ENCODE results near the gene SLC25A47. TPM values are rescaled to one million over a fixed set of nuclear protein-coding genes. Genes with fewer than 3 reads are reported as not detected.
"Not testable (repeated sequence)": the region's sequence is repeated elsewhere in the genome, so short reads cannot be mapped to it uniquely, and the experiment has no call there.

The SLC25A47 gene
- total RNA-seq, 2 experiments from 2014 or later = not detected

DNA sequence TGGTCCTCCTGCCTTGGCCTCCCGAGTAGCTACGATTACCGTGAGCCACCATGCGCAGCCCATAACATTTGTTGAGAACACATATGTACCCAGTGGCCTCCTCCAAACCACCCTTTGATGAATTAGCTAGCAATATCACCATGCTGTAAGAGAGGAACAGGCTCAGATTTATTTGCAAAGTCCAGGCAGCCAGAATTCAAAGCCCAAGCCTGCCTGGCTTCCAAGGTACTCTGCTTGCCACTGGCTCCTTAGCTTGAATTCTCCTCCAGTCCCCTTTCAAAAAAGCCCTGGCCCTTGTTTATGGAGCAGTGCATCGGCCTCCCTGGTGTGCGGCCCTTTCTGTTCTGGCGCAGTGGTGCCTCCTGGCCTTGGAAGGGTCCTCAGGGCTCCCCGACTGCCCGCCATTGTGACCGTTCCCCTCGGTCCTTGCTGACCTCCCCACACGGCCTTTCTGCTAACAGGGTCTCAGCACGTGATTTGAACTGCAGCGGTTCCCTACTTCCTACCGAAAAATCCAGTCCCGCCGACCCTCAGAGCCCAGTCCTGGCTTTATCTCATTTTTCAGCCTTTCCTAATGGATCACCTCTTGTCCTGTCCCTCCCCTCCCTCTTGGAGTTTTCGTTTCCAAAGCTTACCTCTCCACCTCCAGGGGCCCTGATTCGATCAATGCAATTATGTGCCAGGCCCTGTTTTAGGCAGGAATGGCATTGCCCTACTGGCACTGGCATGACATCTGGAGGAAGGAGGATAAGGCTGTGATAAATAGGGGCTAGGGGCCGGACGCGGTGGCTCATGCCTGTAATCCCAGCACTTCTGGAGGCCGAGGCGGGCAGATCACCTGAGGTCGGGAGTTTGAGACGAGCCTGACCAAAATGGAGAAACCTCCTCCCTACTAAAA lies 38.9 kb upstream of the SLC25A47 start:
- intact Hi-C loops (cut with DNase I, micrococcal nuclease) = loop anchor here (2.0 to 10.0 kb wide), 2 partner anchors 43 to 361 kb away; no protein-coding TSS in a partner anchor
- Mint-ChIP-seq H3K4me3 (peak overlapping the region; percentile 36), H3K36me3 (ENCODE audit: low read depth) (peaks cover 2% of the 10 kb centered on the region), H3K27ac (no peak overlapping the region), H3K9me3 (ENCODE audit: low read depth) (no peaks in the 10 kb centered on the region), H3K27me3 (no peaks in the 10 kb centered on the region), H3K4me1 (peaks cover 9% of the 10 kb centered on the region)
- ChIA-PET CTCF (interaction anchor here (0.6 to 1.6 kb wide), 16 partner anchors 8 to 129 kb away, joined by 3 to 8 read pairs (median 3); no protein-coding TSS in a partner anchor), POLR2A (interaction anchor here (0.7 kb wide), 1 partner anchor 89 kb away, joined by 5 read pairs; no protein-coding TSS in a partner anchor)
- no peak for ATAC-seq
- DNase-seq = no peak

DNA sequence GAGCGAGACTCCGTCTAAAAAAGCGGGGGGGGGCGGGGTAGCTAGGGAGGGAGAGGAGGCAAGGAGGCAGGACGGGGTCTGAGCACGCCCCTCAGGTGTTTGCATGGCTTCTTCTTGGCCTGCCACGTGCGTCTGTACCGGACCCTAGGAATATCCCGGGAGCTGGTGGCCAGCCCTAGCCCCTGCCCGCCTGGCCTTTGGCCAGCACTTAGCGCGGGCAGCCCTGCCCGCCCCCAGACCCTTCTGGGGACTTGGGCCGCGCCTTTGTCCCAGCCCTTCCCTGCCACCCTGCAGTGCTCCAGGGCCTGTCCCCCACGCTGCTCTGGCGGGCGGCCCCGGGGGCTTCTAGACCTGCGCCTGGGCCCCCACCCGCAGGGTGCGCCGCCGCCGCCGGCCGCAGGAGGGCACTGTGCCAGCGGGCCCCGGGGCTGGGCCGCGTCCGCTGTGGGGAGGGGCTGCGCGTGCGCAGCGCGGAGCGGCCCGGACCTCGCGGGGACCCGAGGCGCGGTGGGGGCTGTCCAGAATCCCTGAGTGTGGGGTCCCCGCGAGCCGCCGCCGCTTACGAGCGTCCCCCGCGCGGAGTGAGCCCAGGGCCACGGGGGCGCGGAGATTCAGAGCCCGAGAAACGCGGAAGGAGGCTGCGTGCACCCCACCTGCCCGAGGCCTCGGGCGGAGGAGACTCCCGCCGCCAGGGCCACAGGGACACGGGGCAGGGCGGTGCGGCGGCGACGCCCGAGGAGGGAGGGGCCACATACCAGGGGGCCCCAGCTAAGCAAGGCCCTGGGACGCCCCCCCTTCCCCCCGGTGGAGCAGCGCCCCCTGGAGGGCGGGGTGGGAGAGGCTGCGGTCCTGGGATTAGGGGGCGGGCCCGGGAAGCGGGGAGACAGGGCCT lies 37.9 kb upstream of the SLC25A47 start:
- DNase-seq (peak; percentile 88), ATAC-seq (peak; percentile 89)
- intact Hi-C loops (cut with DNase I, micrococcal nuclease) = loop anchor here (1.0 to 10.0 kb wide), 8 partner anchors 21 to 360 kb away; partner anchors contain the start of genes WDR25 (in 2 of the 2) and SLC25A29 (in 1 of the 2)
- POLR2A ChIA-PET = interaction anchor here (0.6 to 0.7 kb wide), 2 partner anchors 42 to 44 kb away, joined by 3 to 4 read pairs; no protein-coding TSS in a partner anchor
- peak overlapping the region; percentile 68 for H3K4me3 Mint-ChIP-seq
- H3K27me3 Mint-ChIP-seq = no peaks in the 10 kb centered on the region
- H3K9me3 Mint-ChIP-seq (ENCODE audit: low read depth) = no peaks in the 10 kb centered on the region
- H3K27ac Mint-ChIP-seq = no peak overlapping the region
- H3K4me1 Mint-ChIP-seq = peaks cover 7% of the 10 kb centered on the region
- H3K36me3 Mint-ChIP-seq (ENCODE audit: low read depth) = no peaks in the 10 kb centered on the region
- CTCF ChIA-PET = interaction anchor here (0.5 to 1.6 kb wide), 20 partner anchors 9 to 555 kb away, joined by 3 to 11 read pairs (median 4); no protein-coding TSS in a partner anchor

DNA sequence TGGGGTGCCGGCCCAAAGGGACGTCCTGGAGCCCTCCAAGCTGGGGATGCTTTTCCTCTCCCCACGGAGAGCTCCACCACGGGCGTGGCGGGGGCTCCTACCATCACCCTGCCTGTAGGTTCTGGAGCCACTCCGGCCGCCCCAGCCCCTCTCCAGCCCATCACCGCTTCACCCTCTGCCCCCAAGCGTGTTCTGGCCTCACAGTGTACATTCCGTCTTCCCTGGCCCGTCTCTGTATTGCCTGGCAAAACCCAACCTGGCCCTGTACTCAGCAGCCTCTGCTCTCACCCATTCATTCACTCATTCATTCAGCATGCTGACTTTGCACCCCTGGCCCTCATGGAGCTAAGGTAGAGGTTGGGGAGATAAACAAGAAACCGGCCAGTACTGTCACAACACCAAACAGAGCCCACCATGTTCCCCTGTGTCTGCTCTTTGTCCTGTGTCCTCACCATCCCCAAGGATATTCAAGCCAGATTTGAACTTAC lies 37.2 kb upstream of the SLC25A47 start:
- Mint-ChIP-seq H3K9me3 (ENCODE audit: low read depth) (no peaks in the 10 kb centered on the region), H3K27ac (peak overlapping the region; percentile 80), H3K27me3 (no peaks in the 10 kb centered on the region), H3K4me1 (peaks cover 7% of the 10 kb centered on the region), H3K36me3 (ENCODE audit: low read depth) (no peaks in the 10 kb centered on the region), H3K4me3 (peak overlapping the region; percentile 68)
- ChIA-PET CTCF (interaction anchor here (0.8 to 1.6 kb wide), 9 partner anchors 9 to 313 kb away, joined by 3 to 11 read pairs (median 4); no protein-coding TSS in a partner anchor), POLR2A (interaction anchor here (0.7 kb wide), 1 partner anchor 45 kb away, joined by 3 read pairs; no protein-coding TSS in a partner anchor)
- intact Hi-C loops (cut with DNase I, micrococcal nuclease) = loop anchor here (1.0 to 10.0 kb wide), 8 partner anchors 20 to 359 kb away; partner anchors contain the start of genes WDR25 (in 2 of the 2) and SLC25A29 (in 1 of the 2)
- ATAC-seq (no peak), DNase-seq (no peak)

DNA sequence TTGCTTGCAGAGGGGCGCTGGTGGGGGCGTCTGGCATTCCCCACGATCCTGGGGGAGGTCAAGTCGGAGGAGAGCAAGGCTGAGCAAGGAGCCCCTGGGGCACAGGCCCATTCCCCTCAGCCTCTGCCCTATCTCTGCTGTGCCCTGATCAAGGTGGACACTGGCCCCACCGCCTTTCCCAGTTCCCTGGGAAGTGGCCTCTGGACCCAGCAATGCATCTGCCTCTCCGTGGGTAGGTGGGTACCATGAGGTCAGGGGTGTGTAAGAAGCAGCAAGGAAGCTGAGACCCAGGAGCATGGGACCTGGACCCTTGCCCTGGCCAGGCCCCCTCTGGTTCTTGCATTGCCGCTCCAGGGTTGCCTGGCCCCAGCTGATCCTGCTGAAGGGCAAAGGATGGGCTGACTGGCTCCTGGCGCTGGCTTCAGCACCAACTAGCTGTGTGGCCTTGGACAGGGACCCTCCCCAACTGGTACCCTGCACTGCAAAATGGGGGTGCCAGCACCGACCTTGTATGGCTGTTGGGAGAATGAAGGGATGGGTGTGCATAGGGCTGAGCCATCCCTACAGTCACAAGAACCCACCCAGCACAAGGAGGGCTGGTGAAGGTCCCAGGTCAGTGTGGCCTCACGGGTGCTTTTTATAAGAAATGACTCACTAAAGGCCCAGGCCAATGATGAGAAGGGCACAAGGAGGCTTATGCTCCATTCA lies 36.5 kb upstream of the SLC25A47 start:
- peak overlapping the region; percentile 68 for H3K4me3 Mint-ChIP-seq
- H3K36me3 Mint-ChIP-seq (ENCODE audit: low read depth) = no peaks in the 10 kb centered on the region
- intact Hi-C loops (cut with DNase I, micrococcal nuclease) = loop anchor here in 1 of 2 experiments (10.0 kb wide), 1 partner anchor 358 kb away; no protein-coding TSS in a partner anchor
- ATAC-seq (no peak), DNase-seq (no peak)
- H3K4me1 Mint-ChIP-seq = peaks cover 7% of the 10 kb centered on the region
- CTCF ChIA-PET = interaction anchor here (0.6 to 1.5 kb wide), 6 partner anchors 9 to 945 kb away, joined by 3 to 11 read pairs (median 4); no protein-coding TSS in a partner anchor
- POLR2A ChIA-PET = no interaction called here
- H3K27ac Mint-ChIP-seq = no peak overlapping the region
- H3K9me3 Mint-ChIP-seq (ENCODE audit: low read depth) = no peaks in the 10 kb centered on the region
- no peaks in the 10 kb centered on the region for H3K27me3 Mint-ChIP-seq

DNA sequence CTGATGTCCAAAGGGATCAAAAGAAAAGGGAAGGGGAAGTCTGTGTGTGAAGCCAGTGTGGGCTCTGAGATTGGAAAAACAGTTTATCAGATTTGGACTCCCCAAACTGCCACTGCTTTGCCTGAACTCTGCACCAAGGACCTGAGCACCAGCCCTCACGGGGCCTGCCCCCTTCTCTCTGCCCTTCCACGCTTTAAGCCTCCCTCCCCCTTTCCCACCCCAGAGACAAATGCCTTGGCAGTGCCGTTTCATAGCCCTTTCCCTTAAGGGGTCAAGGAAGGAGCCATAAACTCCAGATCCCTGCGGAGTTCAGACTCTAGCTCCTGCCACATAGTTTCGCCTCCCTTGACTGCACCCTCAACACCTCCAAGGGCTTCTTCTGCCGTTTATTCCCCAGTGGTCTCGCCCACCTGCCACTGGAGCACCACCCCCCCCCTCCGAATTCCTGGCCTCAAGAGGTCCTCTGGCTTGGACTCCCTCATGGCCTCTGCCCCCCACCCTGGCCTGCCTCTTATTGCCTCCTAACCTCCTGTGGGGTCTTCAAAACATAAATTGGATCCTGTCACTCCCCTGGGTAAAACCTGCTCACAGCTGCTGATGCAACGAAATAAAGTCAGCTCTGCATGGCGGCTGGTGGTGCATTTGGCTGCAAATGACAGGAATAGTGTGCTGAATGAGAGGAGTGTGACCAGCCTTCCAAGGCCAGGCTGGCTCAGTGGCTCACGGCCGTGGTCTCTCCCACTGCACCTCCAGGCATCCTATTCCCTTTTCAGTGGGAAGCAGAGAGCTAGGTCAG lies 35.7 kb upstream of the SLC25A47 start:
- Mint-ChIP-seq H3K4me1 (peaks cover 7% of the 10 kb centered on the region), H3K27ac (no peak overlapping the region), H3K4me3 (no peak overlapping the region), H3K27me3 (no peaks in the 10 kb centered on the region), H3K9me3 (ENCODE audit: low read depth) (no peaks in the 10 kb centered on the region), H3K36me3 (ENCODE audit: low read depth) (no peaks in the 10 kb centered on the region)
- no peak for DNase-seq
- ChIA-PET CTCF (interaction anchor here (0.5 to 0.6 kb wide), 3 partner anchors 81 to 944 kb away, joined by 3 read pairs; no protein-coding TSS in a partner anchor), POLR2A (interaction anchor here (0.6 kb wide), 1 partner anchor 89 kb away, joined by 4 read pairs; no protein-coding TSS in a partner anchor)
- intact Hi-C loops (cut with DNase I, micrococcal nuclease) = loop anchor here in 1 of 2 experiments (10.0 kb wide), 1 partner anchor 357 kb away; no protein-coding TSS in a partner anchor
- no peak for ATAC-seq

DNA sequence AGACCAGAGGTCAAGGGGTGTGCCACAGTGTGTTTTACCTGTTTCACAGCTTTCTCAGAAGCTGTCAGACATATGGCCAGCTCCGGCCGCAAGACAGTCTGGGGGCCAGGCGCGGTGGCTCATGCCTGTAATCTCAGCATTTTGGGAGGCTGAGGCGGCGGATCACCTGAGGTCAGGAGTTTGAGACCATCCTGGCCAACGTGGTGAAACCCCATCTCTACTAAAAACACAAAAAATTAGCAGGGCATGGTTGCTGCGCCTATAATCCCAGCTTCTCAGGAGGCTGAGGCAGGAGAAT lies 35.2 kb upstream of the SLC25A47 start:
- not testable (repeated sequence) for ATAC-seq; H3K4me3 Mint-ChIP-seq; H3K4me1 Mint-ChIP-seq; H3K9me3 Mint-ChIP-seq (ENCODE audit: low read depth); DNase-seq; H3K27me3 Mint-ChIP-seq; H3K36me3 Mint-ChIP-seq (ENCODE audit: low read depth); H3K27ac Mint-ChIP-seq
- CTCF ChIA-PET = interaction anchor here (0.5 to 0.6 kb wide), 2 partner anchors 81 to 92 kb away, joined by 3 read pairs; no protein-coding TSS in a partner anchor
- POLR2A ChIA-PET = interaction anchor here (0.6 kb wide), 1 partner anchor 89 kb away, joined by 4 read pairs; no protein-coding TSS in a partner anchor
- intact Hi-C loops (cut with DNase I, micrococcal nuclease) = loop anchor here in 1 of 2 experiments (10.0 kb wide), 1 partner anchor 357 kb away; no protein-coding TSS in a partner anchor

DNA sequence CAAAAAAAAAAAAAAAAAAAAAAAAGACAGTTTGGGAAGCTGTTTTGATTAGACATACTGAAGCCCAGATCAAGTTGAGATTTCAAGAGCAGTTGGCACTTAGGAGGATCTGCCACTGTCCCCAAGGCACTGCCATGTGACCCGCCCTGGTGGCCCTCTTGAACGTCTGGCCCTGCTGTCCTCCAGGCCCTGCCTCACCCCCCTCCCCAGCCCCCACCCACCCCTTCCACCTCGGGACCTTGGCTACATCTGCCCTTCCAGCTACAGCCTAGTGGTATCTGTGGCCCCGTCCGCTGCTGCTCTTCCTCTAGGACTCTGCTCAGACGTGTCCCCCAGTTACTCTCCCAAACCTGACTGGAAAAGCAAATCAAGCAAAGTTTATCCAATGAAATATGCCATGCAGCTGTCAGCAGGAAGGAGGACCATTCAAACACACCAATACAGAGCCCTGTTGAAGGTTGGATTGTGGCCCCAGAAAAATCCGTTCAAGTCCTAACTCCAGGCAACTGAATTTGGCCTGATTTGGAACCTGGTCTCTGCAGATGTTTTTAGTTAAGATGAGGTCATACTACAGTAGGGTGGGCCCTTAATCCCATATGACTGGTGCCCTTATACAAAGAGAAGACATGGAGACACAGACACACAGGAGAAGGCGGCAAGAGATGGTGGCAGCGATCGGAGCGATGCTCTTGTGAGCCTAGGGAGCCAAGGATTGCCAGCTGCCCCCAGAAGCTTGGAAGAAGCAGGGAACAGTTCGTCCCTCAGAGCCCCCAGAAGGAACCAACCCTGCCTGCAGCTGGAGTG lies 34.6 kb upstream of the SLC25A47 start:
- H3K4me1 Mint-ChIP-seq = peaks cover 7% of the 10 kb centered on the region
- POLR2A ChIA-PET = no interaction called here
- intact Hi-C loops (cut with DNase I, micrococcal nuclease) = loop anchor here in 1 of 2 experiments (10.0 kb wide), 1 partner anchor 356 kb away; no protein-coding TSS in a partner anchor
- H3K27me3 Mint-ChIP-seq = no peaks in the 10 kb centered on the region
- CTCF ChIA-PET = interaction anchor here (0.6 kb wide), 1 partner anchor 80 kb away, joined by 3 read pairs; no protein-coding TSS in a partner anchor
- H3K36me3 Mint-ChIP-seq (ENCODE audit: low read depth) = no peaks in the 10 kb centered on the region
- no peak overlapping the region for H3K27ac Mint-ChIP-seq
- no peaks in the 10 kb centered on the region for H3K9me3 Mint-ChIP-seq (ENCODE audit: low read depth)
- H3K4me3 Mint-ChIP-seq = no peak overlapping the region
- DNase-seq (no peak), ATAC-seq (no peak)

DNA sequence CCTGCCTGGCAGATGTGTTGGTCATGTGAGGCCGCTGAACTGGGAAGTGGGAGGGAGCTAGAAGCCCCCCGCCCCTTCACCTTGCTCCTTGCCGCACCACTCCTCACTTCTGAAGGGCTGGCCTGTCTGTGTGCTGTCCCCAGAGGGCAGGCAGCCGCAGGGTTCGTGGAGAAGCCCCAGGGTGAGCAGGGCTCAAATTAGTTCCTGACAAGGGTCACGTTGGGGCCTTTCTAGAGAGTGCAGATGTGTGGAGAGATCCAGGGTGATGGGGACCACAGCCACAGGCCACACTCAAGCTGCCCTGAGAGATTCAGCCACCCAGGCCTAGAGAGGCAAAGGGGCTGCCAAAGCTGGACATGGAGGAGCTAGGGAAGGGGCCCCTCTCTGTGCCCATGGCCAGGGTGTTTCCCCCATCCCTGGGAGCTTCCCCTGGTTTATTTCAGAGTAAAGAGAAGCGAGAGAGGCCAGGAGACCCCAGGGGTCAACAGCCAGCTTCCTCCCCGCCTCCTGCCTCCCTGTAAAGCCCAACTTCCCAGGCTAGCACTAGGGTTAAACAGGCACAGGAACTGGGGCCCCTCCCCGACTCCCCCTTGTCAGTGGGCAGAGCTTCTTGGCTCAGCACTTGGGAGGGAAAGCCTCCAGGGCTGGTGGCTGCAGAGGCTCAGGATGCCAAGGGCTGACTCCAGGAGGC lies 33.1 kb upstream of the SLC25A47 start:
- DNase-seq = no peak
- no peak for ATAC-seq
- Mint-ChIP-seq H3K36me3 (ENCODE audit: low read depth) (no peaks in the 10 kb centered on the region), H3K4me1 (peaks cover 4% of the 10 kb centered on the region), H3K9me3 (ENCODE audit: low read depth) (no peaks in the 10 kb centered on the region), H3K27ac (no peak overlapping the region), H3K27me3 (no peaks in the 10 kb centered on the region), H3K4me3 (no peak overlapping the region)
- intact Hi-C loops (cut with DNase I, micrococcal nuclease) = loop anchor here in 1 of 2 experiments (10.0 kb wide), 1 partner anchor 355 kb away; no protein-coding TSS in a partner anchor
- ChIA-PET CTCF (interaction anchor here (0.6 to 1.0 kb wide), 5 partner anchors 8 to 680 kb away, joined by 3 to 5 read pairs (median 4); no protein-coding TSS in a partner anchor), POLR2A (no interaction called here)

Measured in activated CD4-positive, alpha-beta T cell treated with anti-CD3 and anti-CD28 coated beads for 36 hours (primary cell).